ENCODE data around the gene CATSPER4. TPM values are rescaled to one million over a fixed set of nuclear protein-coding genes. Genes with fewer than 3 reads are reported as not detected.

The CATSPER4 gene
- total RNA-seq, result not detected in 2 replicates

DNA sequence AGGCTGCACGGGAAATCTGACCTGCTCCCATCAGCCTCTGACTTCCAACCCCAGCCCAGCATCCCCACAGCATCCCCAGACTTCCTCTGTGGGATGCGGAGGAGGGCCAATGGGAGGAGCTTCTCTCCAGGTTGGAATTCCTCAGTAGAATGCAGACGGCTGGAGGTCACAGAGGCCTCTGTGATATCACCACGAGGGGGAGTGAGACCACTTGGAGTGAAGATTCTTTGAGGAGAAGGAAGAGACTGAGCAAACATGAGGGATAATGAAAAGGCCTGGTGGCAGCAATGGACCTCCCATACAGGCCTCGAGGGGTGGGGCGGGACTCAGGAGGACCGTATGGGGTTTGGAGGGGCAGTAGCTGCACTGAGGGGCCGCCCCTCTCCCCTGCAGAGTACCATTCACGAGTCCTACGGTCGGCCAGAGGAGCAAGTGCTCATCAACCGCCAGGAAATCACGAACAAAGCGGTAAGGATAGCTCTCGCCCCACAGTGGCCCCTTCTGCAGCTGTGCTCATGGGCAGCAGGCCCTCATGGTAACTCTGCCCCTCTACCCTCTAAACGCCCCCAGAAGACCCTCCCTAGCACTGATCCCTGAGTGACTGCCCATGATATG lies at the start of gene CATSPER4:
Gene CATSPER4 (plus strand): TSS at position 230 of the 615 bp plus-strand sequence. CDS start 26 bp downstream, at position 256.
- H3K9me3 ChIP-seq (ENCODE audit: low read depth, low read length), result no peaks in the 10 kb centered on the region
- H2AFZ ChIP-seq (ENCODE audit: low read length), result no peak within 1 kb of the TSS
- H3K27ac ChIP-seq (ENCODE audit: low read depth, low read length), result no peak within 1 kb of the TSS
- no peaks in the 10 kb centered on the region for H3K79me2 ChIP-seq (ENCODE audit: insufficient read depth, low read length)
- no peaks in the 10 kb centered on the region for H3K36me3 ChIP-seq (ENCODE audit: insufficient read depth, low read length)
- H3K4me3 ChIP-seq (ENCODE audit: insufficient read depth, low read length), result no peak within 1 kb of the TSS
- peak; percentile 74 for DNase-seq (ENCODE audit: insufficient read length, low spot score, missing footprints)
- peaks cover 16% of the 10 kb centered on the region for H3K27me3 ChIP-seq (ENCODE audit: insufficient read depth, low read length)
- TF ChIP-seq, protein P1, sequence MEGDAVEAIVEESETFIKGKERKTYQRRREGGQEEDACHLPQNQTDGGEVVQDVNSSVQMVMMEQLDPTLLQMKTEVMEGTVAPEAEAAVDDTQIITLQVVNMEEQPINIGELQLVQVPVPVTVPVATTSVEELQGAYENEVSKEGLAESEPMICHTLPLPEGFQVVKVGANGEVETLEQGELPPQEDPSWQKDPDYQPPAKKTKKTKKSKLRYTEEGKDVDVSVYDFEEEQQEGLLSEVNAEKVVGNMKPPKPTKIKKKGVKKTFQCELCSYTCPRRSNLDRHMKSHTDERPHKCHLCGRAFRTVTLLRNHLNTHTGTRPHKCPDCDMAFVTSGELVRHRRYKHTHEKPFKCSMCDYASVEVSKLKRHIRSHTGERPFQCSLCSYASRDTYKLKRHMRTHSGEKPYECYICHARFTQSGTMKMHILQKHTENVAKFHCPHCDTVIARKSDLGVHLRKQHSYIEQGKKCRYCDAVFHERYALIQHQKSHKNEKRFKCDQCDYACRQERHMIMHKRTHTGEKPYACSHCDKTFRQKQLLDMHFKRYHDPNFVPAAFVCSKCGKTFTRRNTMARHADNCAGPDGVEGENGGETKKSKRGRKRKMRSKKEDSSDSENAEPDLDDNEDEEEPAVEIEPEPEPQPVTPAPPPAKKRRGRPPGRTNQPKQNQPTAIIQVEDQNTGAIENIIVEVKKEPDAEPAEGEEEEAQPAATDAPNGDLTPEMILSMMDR (IDR thresholded peaks at IDR 0.05; ENCODE audit: extremely low read depth, low read depth, low read length), result peak; percentile 22
- H3K4me2 ChIP-seq (ENCODE audit: insufficient read depth, low read length), result no peak within 1 kb of the TSS
- no peaks in the 10 kb centered on the region for H3K4me1 ChIP-seq (ENCODE audit: insufficient read depth, low read length)
- no peaks in the 10 kb centered on the region for H4K20me1 ChIP-seq (ENCODE audit: insufficient read depth, low read length)

DNA sequence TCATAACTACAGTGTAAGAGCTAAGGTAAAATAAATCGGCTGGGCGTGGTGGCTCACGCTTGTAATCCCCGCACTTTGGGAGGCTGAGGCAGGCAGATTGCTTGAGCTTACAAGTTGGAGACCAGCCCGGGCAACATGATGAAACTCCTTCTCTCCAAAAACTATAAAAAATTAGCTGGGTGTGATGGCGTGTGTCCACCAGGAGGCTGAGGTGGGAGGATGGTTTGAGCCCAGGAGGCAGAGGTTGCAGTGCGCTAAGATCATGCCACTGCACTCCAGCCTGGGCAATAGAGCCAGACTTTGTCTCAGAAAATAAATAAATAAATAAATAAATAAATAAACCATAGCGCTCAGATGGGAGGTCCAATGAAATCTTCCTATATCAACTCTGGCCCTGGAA lies 48.2 kb upstream of the CATSPER4 start:
- TF ChIP-seq, protein P1 (IDR thresholded peaks at IDR 0.05; ENCODE audit: extremely low read depth, low read depth, low read length), result no peak
- no peak overlapping the region for H3K4me3 ChIP-seq (ENCODE audit: insufficient read depth, low read length)
- no peaks in the 10 kb centered on the region for H4K20me1 ChIP-seq (ENCODE audit: insufficient read depth, low read length)
- no peaks in the 10 kb centered on the region for H3K9me3 ChIP-seq (ENCODE audit: low read depth, low read length)
- H3K27me3 ChIP-seq (ENCODE audit: insufficient read depth, low read length), result peaks cover 6% of the 10 kb centered on the region
- no peak overlapping the region for H3K27ac ChIP-seq (ENCODE audit: low read depth, low read length)
- peak overlapping the region; percentile 24 for H3K4me2 ChIP-seq (ENCODE audit: insufficient read depth, low read length)
- no peak overlapping the region for H2AFZ ChIP-seq (ENCODE audit: low read length)
- H3K79me2 ChIP-seq (ENCODE audit: insufficient read depth, low read length), result no peaks in the 10 kb centered on the region
- DNase-seq (ENCODE audit: insufficient read length, low spot score, missing footprints), result no peak
- H3K4me1 ChIP-seq (ENCODE audit: insufficient read depth, low read length), result no peaks in the 10 kb centered on the region
- no peaks in the 10 kb centered on the region for H3K36me3 ChIP-seq (ENCODE audit: insufficient read depth, low read length)

DNA sequence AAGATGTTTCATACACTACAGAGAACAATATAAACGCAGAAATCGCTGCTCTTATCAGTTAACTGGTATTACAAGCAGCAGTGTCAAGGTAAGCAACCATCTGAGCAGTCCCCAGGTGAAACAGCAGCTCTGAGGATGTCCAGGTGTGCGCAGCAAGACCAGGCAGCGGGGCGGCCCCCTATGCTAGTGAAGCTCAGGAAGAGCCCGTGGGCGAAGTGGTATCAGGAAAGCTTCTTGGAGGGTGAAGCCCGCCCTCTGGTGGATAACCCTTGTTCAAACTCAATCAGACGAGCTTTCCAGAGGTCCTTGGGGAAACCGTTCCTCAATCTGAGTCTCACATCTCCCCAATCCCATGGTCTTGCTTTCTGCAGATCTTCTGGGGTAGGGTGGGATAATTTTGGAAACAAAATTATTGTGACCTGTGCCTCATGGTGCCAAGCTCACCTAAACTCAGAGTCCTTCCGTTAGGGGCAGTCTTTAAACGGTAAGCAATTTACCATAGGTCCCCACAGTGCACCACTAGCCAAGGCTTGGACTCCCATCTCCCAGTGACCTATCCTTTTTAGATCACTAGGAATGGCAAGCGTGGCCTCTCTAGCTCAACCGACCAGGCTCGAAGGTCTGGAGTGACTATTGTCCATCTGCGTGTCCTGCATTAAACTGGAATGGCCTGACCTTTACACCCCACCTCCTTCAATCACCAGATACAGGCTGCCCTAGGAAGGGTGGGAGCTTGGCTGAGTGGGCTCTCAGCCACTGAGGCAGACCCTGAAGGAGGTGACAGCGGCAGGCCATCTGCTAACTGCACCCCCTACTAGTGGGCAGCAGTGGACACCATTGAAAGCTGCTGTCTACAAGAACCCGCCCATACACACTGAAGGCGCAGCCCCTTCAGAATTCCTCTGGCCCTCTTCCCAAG lies 45.1 kb upstream of the CATSPER4 start:
- no peak overlapping the region for H3K4me3 ChIP-seq (ENCODE audit: insufficient read depth, low read length)
- H3K79me2 ChIP-seq (ENCODE audit: insufficient read depth, low read length), result no peaks in the 10 kb centered on the region
- DNase-seq (ENCODE audit: insufficient read length, low spot score, missing footprints), result peak; percentile 84
- no peaks in the 10 kb centered on the region for H3K36me3 ChIP-seq (ENCODE audit: insufficient read depth, low read length)
- H2AFZ ChIP-seq (ENCODE audit: low read length), result peak overlapping the region; percentile 79
- H3K9me3 ChIP-seq (ENCODE audit: low read depth, low read length), result no peaks in the 10 kb centered on the region
- H3K4me2 ChIP-seq (ENCODE audit: insufficient read depth, low read length), result peak overlapping the region; percentile 46
- H3K4me1 ChIP-seq (ENCODE audit: insufficient read depth, low read length), result no peaks in the 10 kb centered on the region
- TF ChIP-seq, protein P1 (IDR thresholded peaks at IDR 0.05; ENCODE audit: extremely low read depth, low read depth, low read length), result peak; percentile 75
- no peaks in the 10 kb centered on the region for H4K20me1 ChIP-seq (ENCODE audit: insufficient read depth, low read length)
- H3K27me3 ChIP-seq (ENCODE audit: insufficient read depth, low read length), result peaks cover 22% of the 10 kb centered on the region
- H3K27ac ChIP-seq (ENCODE audit: low read depth, low read length), result no peak overlapping the region

DNA sequence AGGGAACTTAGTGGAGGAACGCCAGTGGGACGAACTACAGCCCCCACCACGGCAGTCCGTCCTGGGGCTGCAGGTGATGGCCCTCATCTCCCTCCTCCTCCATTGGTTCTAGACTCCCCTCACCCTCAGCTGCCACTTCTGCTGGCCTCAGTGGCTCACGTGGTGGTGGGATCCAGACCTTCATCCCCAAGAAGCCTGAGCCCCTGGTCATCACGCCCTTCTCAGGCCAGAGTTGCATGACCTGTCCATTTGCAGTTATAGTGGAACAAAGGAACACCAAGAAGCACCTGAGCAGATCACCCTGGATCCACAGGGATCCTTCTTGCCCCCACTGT lies 44.5 kb upstream of the CATSPER4 start:
- H3K79me2 ChIP-seq (ENCODE audit: insufficient read depth, low read length), result no peaks in the 10 kb centered on the region
- no peak overlapping the region for H2AFZ ChIP-seq (ENCODE audit: low read length)
- H3K27me3 ChIP-seq (ENCODE audit: insufficient read depth, low read length), result peaks cover 22% of the 10 kb centered on the region
- H3K4me2 ChIP-seq (ENCODE audit: insufficient read depth, low read length), result no peak overlapping the region
- no peaks in the 10 kb centered on the region for H3K4me1 ChIP-seq (ENCODE audit: insufficient read depth, low read length)
- H3K4me3 ChIP-seq (ENCODE audit: insufficient read depth, low read length), result no peak overlapping the region
- DNase-seq (ENCODE audit: insufficient read length, low spot score, missing footprints), result no peak
- H4K20me1 ChIP-seq (ENCODE audit: insufficient read depth, low read length), result no peaks in the 10 kb centered on the region
- TF ChIP-seq, protein P1 (IDR thresholded peaks at IDR 0.05; ENCODE audit: extremely low read depth, low read depth, low read length), result no peak
- H3K27ac ChIP-seq (ENCODE audit: low read depth, low read length), result no peak overlapping the region
- no peaks in the 10 kb centered on the region for H3K9me3 ChIP-seq (ENCODE audit: low read depth, low read length)
- H3K36me3 ChIP-seq (ENCODE audit: insufficient read depth, low read length), result no peaks in the 10 kb centered on the region

Measured in osteoblast (primary cell).